SH-SY5Y (cell line): ENCODE results near the gene APOL6.

Experiments used
- GATA2 ChIP-seq: IDR thresholded peaks from 2 replicates; pipeline ENCODE4 v1.6.1; 2011; ENCODE audit warnings: mild to moderate bottlenecking, low read depth, low read length
- GATA3 ChIP-seq: IDR thresholded peaks from 2 replicates; pipeline ENCODE4 v1.6.1; 2011; ENCODE audit warnings: low read depth, mild to moderate bottlenecking, low read length, moderate library complexity

The APOL6 gene

GRCh38 chr22:35677460-35678187 lies 29.4 kb downstream of the APOL6 start:
- TF ChIP-seq GATA3 (no peak), GATA2 (no peak)

GRCh38 chr22:35678836-35679235 lies 30.6 kb downstream of the APOL6 start:
- TF ChIP-seq GATA2: no peak

GRCh38 chr22:35681454-35682052 lies 33.3 kb downstream of the APOL6 start:
- no peak for TF ChIP-seq GATA2
- TF ChIP-seq GATA3: no peak

- TF ChIP-seq GATA3 (no peak), GATA2 (no peak)
These were observed 35.3 kb downstream of the APOL6 start for GRCh38 chr22:35683560-35683959.

GRCh38 chr22:35684270-35684700 lies 36.0 kb downstream of the APOL6 start:
- TF ChIP-seq GATA3 (no peak), GATA2 (no peak)

GRCh38 chr22:35684732-35685131 lies 36.5 kb downstream of the APOL6 start:
- TF ChIP-seq GATA2 (no peak), GATA3 (no peak)

GRCh38 chr22:35685731-35686130 lies 37.5 kb downstream of the APOL6 start:
- no peak for TF ChIP-seq GATA2
- TF ChIP-seq GATA3: no peak

GRCh38 chr22:35686298-35686697 lies 38.1 kb downstream of the APOL6 start:
- TF ChIP-seq GATA3 (no peak), GATA2 (no peak)

GRCh38 chr22:35687461-35687860 lies 39.2 kb downstream of the APOL6 start:
- no peak for TF ChIP-seq GATA3
- TF ChIP-seq GATA2: no peak

GRCh38 chr22:35688913-35689675 lies 40.8 kb downstream of the APOL6 start:
- no peak for TF ChIP-seq GATA2
- TF ChIP-seq GATA3: no peak

- TF ChIP-seq GATA3: no peak
- no peak for TF ChIP-seq GATA2
These were observed 41.8 kb downstream of the APOL6 start for GRCh38 chr22:35690001-35690400.

- TF ChIP-seq GATA2 (no peak), GATA3 (no peak)
These were observed 47.0 kb downstream of the APOL6 start for GRCh38 chr22:35695202-35695601.

GRCh38 chr22:35697142-35697541 lies 48.9 kb downstream of the APOL6 start:
- TF ChIP-seq GATA3: no peak

- no peak for TF ChIP-seq GATA3
- TF ChIP-seq GATA2: no peak
These were observed 55.8 kb downstream of the APOL6 start for GRCh38 chr22:35703861-35704584.
